ENCODE data around the gene MYF6. TPM values are rescaled to one million over a fixed set of nuclear protein-coding genes. Genes with fewer than 3 reads are reported as not detected.

The MYF6 gene
- total and polyA plus RNA-seq, 9 of the 15 experiments (the other 6 are each of a cell fraction or from before 2014, with no cell fraction given) = not detected

- Histone ChIP-seq H3K9ac (ENCODE audit: insufficient read depth in 1 of 2, low read depth in 2 of 2, low read length in 2 of 2) (no peak overlapping the region), H3K27ac (ENCODE audit: extremely low read depth, low read depth, low read length) (no peak overlapping the region), H3K27me3 (ENCODE audit: control insufficient read depth in 2 of 2, insufficient read depth in 2 of 2, low read length in 2 of 2) (no peaks in the 10 kb centered on the region), H3K4me3 (no peak overlapping the region), H2AFZ (ENCODE audit: low read depth, low read length) (no peak overlapping the region), H4K20me1 (replicated peaks; ENCODE audit: control insufficient read depth, insufficient read depth, low read length) (no peaks in the 10 kb centered on the region), H3K9me1 (ENCODE audit: control insufficient read depth, insufficient read depth, low read length) (no peaks in the 10 kb centered on the region), H3K9me3 (replicated peaks; ENCODE audit: control insufficient read depth, insufficient read depth, low read depth, low read length) (no peaks in the 10 kb centered on the region), H3K4me2 (ENCODE audit: insufficient read depth, low read length) (no peak overlapping the region), H3K36me3 (ENCODE audit: control insufficient read depth, insufficient read depth, low read length) (no peaks in the 10 kb centered on the region), H3K79me2 (ENCODE audit: control insufficient read depth, insufficient read depth, low read length) (no peaks in the 10 kb centered on the region), H3K4me1 (replicated peaks in 1 of 2; ENCODE audit: control insufficient read depth in 2 of 2, insufficient read depth in 2 of 2, low read length in 2 of 2) (no peaks in the 10 kb centered on the region)
- intact Hi-C loops (cut with micrococcal nuclease) = no loop called here
- 2% methylated on average over 15 of the region's 21 CpGs for WGBS (ENCODE audit: insufficient coverage, low coverage, missing lambda C conversion rate)
- no TSS peak for BruUV-seq (replicated peaks)
- POLR2A ChIA-PET = no interaction called here
- DNase-seq (ENCODE audit: extremely low read depth in 1 of 4, low spot score in 3 of 4) (no peak), FAIRE-seq (no peak), ATAC-seq (no peak)
- in situ Hi-C loops (cut with MboI) = no loop called here
- CTCF ChIA-PET (ENCODE audit: low intra/inter-chr PET ratio) = no interaction called here
- TF ChIP-seq NFYB (IDR thresholded peaks at IDR 0.05; ENCODE audit: extremely low read depth, insufficient read length) = no peak
- no peak for TF ChIP-seq TCF7 (IDR thresholded peaks at IDR 0.05; ENCODE audit: borderline replicate concordance)
- TF ChIP-seq ARID3A (IDR thresholded peaks at IDR 0.05; ENCODE audit: borderline replicate concordance, low read depth, low read length) = no peak
- no peak for TF ChIP-seq ZNF778 (CRISPR knock-in tag; IDR thresholded peaks at IDR 0.05)
- TF ChIP-seq, protein P1, sequence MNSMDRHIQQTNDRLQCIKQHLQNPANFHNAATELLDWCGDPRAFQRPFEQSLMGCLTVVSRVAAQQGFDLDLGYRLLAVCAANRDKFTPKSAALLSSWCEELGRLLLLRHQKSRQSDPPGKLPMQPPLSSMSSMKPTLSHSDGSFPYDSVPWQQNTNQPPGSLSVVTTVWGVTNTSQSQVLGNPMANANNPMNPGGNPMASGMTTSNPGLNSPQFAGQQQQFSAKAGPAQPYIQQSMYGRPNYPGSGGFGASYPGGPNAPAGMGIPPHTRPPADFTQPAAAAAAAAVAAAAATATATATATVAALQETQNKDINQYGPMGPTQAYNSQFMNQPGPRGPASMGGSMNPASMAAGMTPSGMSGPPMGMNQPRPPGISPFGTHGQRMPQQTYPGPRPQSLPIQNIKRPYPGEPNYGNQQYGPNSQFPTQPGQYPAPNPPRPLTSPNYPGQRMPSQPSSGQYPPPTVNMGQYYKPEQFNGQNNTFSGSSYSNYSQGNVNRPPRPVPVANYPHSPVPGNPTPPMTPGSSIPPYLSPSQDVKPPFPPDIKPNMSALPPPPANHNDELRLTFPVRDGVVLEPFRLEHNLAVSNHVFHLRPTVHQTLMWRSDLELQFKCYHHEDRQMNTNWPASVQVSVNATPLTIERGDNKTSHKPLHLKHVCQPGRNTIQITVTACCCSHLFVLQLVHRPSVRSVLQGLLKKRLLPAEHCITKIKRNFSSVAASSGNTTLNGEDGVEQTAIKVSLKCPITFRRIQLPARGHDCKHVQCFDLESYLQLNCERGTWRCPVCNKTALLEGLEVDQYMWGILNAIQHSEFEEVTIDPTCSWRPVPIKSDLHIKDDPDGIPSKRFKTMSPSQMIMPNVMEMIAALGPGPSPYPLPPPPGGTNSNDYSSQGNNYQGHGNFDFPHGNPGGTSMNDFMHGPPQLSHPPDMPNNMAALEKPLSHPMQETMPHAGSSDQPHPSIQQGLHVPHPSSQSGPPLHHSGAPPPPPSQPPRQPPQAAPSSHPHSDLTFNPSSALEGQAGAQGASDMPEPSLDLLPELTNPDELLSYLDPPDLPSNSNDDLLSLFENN (IDR thresholded peaks at IDR 0.05; ENCODE audit: low read depth in 2 of 2, low read length in 2 of 2) = no peak
- no peak for TF ChIP-seq PURB (CRISPR knock-in tag; IDR thresholded peaks at IDR 0.05; ENCODE audit: low read depth)
- no peak for TF ChIP-seq ZNF766 (CRISPR knock-in tag; conservative IDR thresholded peaks at IDR 0.05)
- no peak for TF ChIP-seq ZC3H4 (CRISPR knock-in tag; IDR thresholded peaks at IDR 0.05; ENCODE audit: borderline replicate concordance)
- no peak for TF ChIP-seq TCFL5 (CRISPR knock-in tag; conservative IDR thresholded peaks at IDR 0.05)
- no peak for TF ChIP-seq GTF2E2 (tag; IDR thresholded peaks at IDR 0.05)
- no peak for TF ChIP-seq POU5F1 (IDR thresholded peaks at IDR 0.05; ENCODE audit: borderline replicate concordance, low read depth, low read length, partially characterized antibody)
- no peak for TF ChIP-seq THRAP3 (IDR thresholded peaks at IDR 0.05; ENCODE audit: borderline replicate concordance)
- no peak for TF ChIP-seq E4F1 (CRISPR knock-in tag; IDR thresholded peaks at IDR 0.05; ENCODE audit: borderline replicate concordance)
- TF ChIP-seq FUS (optimal IDR thresholded peaks at IDR 0.05; ENCODE audit: low read depth, low read length) = no peak
- no peak for TF ChIP-seq FIP1L1 (IDR thresholded peaks at IDR 0.05; ENCODE audit: low read depth, low read length, poor library complexity, severe bottlenecking)
- no peak for TF ChIP-seq EP300 (IDR thresholded peaks at IDR 0.05; ENCODE audit: low read length)
Measured at GRCh38 chr12:80707830-80708258, 410 bp downstream of the MYF6 start.
